K562 (cell line): ENCODE results near the gene SYNE1.

Experiments
- CBX8 ChIP-seq: fragments of 200-600 bp; sonication (generic); IDR thresholded peaks from 2 replicates; pipeline ENCODE4 v1.6.1; 2012; ENCODE audit warnings: borderline replicate concordance, mixed run types, low read depth, mild to moderate bottlenecking, moderate library complexity, mixed read lengths, low read length, control low read depth, inconsistent platforms; ENCODE audit not compliant: poor library complexity, severe bottlenecking; ENCODE audit errors: extremely low read depth
- CHD1 ChIP-seq: fragments of 200-600 bp; sonication (generic); IDR thresholded peaks from one replicate; pipeline ENCODE4 v1.6.1; 2012; ENCODE audit warnings: mild to moderate bottlenecking, moderate library complexity, low read length, inconsistent platforms
- E2F4 ChIP-seq: sonication (generic); formaldehyde crosslinking; IDR thresholded peaks from 2 replicates; pipeline ENCODE4 v1.8.0; 2022; ENCODE audit warnings: mild to moderate bottlenecking, low read depth, missing genetic modification reagents
- FOXK1 ChIP-seq: sonication (generic); formaldehyde crosslinking; IDR thresholded peaks from 2 replicates; pipeline ENCODE4 v1.8.0; 2022; ENCODE audit warnings: missing genetic modification reagents, mild to moderate bottlenecking, borderline replicate concordance
- GMEB1 ChIP-seq: fragments of 250-450 bp; sonication (Bioruptor Pico); IDR thresholded peaks from 2 replicates; pipeline ENCODE4 v1.4.0; 2020; ENCODE audit warnings: mild to moderate bottlenecking
- MAX ChIP-seq: sonication (generic); formaldehyde crosslinking; IDR thresholded peaks from 2 replicates; pipeline ENCODE4 v1.9.0; 2022; ENCODE audit warnings: mild to moderate bottlenecking, missing genetic modification reagents
- POLR2A ChIP-seq: fragments of 450-650 bp; conservative IDR thresholded peaks from 2 replicates; pipeline ENCODE4 v1.6.1; 2016
- RAD51 ChIP-seq: fragments of 450-650 bp; IDR thresholded peaks from 2 replicates; pipeline ENCODE4 v1.7.1; 2016; ENCODE audit warnings: low read depth, mild to moderate bottlenecking, borderline replicate concordance
- ZNF639 ChIP-seq, 2 experiments: fragments of 200-800 bp in 1 of 2; sonication (Bioruptor generic) in 1 of 2; sonication (generic) in 1 of 2; formaldehyde crosslinking in 1 of 2; IDR thresholded peaks in 1 of 2; conservative IDR thresholded peaks in 1 of 2; 2 replicates each; pipeline versions ENCODE4 v1.5.0 to v1.6.1; 2016 to 2020; ENCODE audit warnings: missing compliant biosample characterization in 1 of 2, missing genetic modification characterization in 1 of 2, missing genetic modification reagents in 1 of 2

- TF ChIP-seq MAX (CRISPR knock-in tag) = no peak
- no peak for TF ChIP-seq POLR2A
- no peak for TF ChIP-seq CHD1
- TF ChIP-seq RAD51 = no peak
- TF ChIP-seq GMEB1 = no peak
- no peak for TF ChIP-seq FOXK1 (CRISPR knock-in tag)
- TF ChIP-seq CBX8 = no peak
- TF ChIP-seq E2F4 (CRISPR knock-in tag) = no peak
- no peak for TF ChIP-seq ZNF639 (CRISPR knock-in tag; conservative IDR thresholded peaks at IDR 0.05 in 1 of 2, IDR thresholded peaks at IDR 0.05 in 1 of 2)
These were observed 289.0 kb downstream of the SYNE1 start for GRCh38 chr6:152348116-152348515.
